ENCODE data around the gene GNRHR.
"Not testable (repeated sequence)": the region's sequence is repeated elsewhere in the genome, so short reads cannot be mapped to it uniquely, and the experiment has no call there.

The GNRHR gene, protein sequence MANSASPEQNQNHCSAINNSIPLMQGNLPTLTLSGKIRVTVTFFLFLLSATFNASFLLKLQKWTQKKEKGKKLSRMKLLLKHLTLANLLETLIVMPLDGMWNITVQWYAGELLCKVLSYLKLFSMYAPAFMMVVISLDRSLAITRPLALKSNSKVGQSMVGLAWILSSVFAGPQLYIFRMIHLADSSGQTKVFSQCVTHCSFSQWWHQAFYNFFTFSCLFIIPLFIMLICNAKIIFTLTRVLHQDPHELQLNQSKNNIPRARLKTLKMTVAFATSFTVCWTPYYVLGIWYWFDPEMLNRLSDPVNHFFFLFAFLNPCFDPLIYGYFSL

DNA sequence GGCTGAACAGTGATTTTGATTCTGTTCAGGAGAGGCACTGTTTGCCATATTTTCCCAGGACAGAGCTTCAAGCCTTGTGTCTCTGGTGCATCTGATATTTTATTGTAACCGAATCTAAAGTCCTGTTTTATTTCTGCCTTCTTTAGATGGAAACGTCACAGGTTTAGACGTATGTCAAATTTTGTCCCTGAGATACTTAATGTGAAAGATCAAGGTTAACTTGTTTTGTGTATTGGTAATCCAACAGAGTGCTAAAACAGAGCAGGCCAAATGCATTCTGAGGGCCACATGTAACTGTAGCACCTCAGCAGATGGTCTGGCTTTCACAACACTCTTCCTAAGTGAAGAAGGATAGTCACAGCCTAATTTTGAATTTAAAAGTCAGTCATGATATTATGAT lies at the start of gene GNRHR:
TSS of gene GNRHR (minus strand) at position 101 of the 400 bp plus-strand sequence. CDS start at position 48, 53 bp downstream.
- no peak for DNase-seq

DNA sequence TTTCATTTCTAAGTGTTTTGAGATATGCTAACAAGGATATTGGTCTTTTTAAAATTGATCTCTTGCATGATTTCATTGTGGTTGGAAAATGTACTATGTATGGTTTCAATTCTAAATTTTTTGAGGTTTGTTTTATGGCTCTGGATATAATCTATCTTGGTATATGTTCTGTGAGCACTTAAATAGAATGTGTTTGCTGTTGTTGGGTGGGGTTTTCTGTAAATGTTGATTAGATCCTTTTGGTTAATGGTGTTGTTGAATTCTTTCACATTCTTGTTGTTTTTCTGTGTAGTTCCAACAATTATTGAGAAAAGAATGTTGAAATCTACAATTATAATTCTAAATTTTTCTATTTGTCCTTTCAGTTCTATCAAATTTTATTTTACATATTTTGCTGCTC lies 42.6 kb upstream of the GNRHR start:
- no peak for DNase-seq

DNA sequence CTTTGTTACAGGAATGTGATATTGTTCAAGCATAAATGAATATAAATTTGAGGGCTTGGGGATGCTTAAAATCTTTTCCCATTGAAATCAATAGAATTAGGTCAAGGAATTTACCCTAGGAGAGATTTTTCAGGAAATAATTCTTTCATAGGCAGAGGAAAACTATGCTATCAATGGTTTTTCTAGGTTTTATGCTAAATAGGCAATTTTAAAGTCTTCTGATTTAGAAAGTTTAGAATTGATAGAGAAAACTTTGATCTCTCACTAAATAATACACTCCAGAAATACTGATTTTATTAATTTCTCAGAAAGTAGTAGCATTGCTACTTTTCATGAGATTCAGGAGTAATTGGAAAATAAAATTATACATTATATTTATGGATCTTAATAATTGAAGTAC lies 36.5 kb upstream of the GNRHR start:
- no peak for DNase-seq

DNA sequence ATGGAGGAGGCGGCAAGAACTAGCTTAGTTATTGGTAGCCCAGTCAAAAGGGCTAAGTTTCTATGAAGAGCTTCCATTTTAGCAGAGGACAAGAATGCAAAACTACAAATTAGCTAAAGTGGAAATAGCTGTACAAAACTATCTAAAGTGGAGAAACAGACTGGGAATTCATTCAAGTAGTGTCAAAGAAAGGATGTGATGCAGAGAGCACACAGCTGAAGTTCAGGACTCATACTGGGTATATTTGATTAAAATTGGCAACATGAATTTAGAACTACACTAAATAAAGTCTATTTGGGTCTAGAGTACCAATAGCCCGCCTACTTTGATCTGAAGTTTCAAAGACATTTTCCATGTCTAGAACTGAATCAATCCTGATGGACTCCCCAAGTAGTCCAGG lies 33.1 kb upstream of the GNRHR start:
- DNase-seq = no peak

DNA sequence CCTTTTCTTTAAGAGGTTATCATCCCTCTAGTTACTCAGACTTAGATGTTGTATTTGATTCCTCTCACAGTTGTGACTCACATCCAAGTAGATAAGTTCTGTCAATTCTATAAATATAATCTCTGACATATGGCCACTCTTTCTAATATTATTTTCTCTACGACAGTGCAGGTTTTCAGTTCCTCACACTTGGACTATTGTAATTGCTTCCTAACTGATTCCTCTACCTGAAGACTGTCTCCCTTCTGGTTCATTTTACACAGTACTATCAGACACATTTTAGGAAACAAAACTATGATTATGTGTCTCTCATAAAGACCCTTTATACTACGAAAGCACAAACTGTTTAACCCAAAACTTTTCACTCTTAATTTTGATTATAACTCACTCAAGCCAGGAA lies 31.3 kb upstream of the GNRHR start:
- no peak for DNase-seq

DNA sequence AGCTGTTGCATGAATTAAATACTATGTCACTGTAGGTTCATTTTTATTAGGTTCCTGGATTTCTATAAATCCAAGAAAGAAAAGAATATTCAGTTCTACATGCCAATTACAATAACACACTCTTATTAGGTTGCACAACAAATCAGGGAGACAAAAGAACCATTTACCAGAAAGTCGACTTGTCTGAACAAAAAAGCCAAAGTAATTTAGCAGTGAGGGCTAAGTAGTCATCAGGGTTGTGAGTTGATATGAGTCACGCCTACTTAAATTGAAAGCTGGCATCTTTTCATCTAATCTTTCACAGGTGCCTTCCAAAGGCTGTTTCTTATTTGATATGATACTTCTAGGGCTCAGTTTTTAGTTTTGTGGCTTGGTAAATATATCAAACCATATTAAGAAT lies 25.4 kb upstream of the GNRHR start:
- no peak for DNase-seq

DNA sequence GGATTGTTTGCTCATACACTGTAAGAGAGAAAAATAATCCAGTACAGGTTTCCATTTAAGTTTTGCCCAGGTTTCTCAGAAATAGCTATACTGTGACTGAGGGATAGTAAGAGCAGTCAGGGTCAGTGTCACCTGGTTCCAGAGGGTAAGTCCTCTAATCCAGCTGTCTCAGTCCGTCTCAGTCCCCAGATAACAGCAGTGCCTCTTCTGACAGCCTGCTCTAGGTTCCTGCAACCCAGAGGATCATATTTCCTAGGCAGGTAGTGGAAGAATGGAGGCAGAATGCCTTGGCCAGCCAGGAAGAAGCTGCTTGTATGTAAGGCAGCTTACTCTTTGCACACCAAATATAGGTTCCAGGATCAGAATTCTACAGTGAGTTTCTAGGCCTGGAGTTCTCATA lies 22.6 kb upstream of the GNRHR start:
- no peak for DNase-seq

DNA sequence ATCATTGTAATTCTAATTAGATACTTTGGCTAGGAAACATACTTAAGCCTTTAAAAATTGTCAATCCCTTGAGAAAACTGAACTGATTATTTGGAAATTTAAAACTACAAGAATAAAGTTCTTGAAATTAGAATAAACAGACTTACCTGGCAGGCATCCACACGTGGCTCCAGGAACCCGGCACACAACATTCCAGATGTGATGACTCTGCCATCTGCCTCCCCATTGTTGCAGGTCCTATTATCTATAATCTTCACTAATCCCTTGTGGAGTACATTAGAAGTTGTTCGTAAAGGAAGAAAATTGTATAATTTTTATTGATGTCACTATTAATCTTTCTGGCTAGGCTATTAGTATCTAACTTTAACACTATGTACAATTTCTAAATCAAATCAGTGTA lies 16.2 kb upstream of the GNRHR start:
- no peak for DNase-seq

DNA sequence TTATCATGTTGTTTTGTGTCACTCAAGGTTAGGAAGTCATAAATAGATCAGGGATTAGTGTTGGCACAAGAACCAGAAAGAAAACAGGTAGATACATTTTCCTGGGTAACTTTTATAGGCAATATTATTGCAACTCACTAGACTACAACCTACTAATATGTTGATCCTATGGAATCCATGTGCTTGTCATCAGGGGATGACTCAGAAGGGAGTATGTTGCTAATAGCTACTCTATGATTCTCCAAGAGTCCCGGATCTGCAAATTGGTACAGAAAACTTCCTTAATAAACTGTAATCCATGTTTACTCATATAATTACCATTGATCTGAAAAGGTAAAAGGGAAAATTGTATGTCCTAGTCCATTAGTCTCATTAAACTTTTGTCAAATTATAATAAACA lies 11.7 kb upstream of the GNRHR start:
- no peak for DNase-seq

DNA sequence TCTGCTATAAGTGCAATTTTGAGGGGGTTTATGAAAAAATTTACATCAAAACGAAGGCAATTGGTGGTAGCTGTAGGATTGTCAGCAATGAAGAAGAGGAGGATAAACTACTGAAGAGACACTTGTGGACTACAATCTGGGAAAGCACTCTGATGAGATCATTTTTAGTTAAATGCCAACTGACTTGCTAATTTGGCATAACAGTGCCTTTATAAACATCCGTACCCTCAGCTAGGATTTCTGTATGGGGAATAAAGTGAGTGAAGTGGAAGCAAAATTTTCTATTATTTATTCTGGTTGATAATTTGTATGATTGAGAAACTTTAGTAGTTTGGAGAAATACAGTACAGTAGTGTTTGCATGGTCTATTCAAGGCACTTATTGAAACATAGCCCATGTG lies 11.2 kb upstream of the GNRHR start:
- DNase-seq = no peak

DNA sequence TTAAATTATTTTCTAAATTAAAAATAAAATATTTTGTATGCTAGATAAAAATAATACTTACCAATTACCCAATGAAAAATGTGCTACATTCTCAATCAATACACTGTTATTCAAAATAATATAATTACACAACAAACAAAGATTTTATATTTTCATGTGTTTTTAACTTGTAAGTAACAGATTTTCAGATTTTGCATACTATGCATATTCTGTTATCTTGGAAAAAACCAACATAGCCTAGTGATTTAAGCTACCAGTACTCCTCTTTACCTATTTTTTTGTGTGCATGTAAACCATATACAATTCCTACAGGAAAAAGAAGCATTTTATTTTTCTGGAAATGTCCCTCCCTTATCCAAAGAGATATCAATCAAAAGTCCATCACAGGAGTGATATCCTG lies 10.0 kb upstream of the GNRHR start:
- DNase-seq = no peak

DNA sequence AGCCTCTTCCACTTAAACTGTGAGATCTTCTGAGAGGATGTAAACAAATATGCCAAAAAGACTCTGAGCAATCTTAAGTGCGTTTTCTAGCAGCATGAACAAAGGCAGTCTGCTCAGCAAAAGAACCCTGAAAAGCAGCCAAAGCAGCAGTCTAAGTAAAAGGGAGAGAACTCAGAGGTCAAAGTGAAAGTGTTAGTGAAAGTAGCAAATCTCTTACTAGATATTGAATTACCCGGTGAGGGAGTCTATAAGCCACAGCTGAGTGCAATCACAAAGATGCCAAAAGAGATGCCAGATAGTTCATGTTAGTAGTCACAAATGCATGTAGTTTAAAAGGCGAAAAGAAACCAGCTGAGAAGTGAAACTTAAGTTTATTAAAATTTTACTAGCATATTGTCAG lies 7.9 kb upstream of the GNRHR start:
- no peak for DNase-seq

DNA sequence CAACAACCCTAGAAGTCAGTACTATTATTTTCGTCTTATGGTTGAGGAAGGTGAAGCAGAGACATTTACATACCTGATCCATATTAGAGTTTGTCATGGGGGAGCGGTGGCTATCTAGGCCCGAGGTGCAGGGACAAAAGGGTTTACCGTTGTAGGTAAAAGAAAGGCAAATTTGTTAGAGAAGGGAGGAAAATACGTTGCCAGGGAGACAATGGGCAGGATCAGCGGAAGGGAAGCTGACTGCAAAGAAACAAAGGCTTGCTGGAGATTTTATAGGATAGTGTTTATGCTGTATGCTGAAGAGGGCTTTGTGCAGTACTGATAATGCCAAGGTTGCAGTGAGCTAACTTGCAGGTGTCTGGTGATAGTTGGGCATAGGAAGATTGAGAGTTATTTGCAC lies 2.8 kb upstream of the GNRHR start:
- not testable (repeated sequence) for DNase-seq

DNA sequence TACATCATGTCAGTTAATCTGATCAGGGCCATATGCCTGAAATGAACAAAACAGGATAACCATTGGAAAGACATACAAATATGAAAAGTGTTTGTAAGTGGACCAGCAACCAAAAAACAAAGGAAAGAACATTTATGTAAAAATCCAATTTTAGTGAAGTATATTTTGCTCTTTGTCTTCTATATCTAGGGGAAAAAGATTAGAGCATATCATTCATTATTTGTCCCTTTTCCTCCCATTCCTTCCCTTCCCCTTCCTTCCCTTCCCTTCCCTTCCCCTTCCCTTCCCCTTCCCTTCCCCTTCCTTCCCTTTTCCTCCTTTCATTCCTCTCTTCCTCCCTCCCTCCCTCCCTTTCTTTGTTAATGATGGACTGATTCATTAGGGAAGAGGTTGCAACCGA lies 1.8 kb upstream of the GNRHR start:
- DNase-seq = no peak

DNA sequence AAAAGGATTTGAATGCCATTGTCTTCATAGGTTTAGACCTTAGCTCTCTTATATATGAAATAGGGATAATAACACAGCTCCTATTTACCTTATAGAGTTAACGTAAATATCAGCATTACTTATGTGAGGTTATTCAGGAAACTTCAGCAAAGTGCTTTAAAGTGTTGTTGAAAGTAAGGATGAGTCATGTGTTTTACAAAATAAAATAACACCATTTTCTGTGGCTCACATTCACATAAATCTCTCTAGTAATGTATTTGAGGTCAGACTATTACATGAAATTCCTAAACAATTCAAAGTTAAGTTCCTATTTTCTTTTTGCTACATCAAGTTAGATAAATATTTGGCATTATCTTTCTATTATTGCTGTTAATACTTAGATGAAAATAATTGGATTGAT lies 2.9 kb downstream of the GNRHR start:
- DNase-seq = no peak

DNA sequence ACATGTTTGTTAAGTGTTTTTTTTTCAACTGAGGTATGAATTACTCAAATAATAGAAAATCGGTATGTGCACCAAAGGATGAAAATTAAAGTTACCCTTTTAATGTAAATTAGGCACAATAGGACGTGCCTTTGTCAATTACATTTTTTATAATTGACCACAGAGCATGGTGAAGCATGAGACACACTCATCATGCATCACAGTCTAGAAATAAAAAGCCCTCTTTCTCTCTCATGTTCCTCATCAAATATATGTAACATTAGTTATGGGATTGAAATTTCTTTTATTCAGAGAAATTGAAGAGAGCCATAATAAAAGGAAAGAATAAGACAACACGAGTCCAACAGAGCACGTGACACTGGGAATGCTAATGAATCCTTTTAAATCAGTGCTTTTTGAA lies 3.5 kb downstream of the GNRHR start:
- DNase-seq = no peak

DNA sequence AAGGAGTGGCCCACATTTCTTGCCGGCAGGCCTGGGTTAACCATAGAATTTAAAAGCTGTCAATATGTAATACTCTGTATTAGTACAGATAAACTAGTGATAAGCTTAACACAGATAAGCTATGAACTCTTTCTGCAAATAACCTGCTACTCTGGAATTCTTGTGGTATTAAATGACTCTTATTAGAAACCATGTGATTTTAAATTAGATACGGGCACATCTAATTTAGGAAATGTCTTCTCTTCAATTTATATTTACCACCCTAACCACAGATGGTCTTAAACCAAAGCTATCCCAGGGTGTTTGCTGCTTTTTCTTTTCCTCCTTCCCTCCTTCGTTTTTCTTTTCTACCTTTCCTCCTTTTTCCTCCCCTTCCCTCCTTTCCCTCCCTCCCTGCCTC lies 4.9 kb downstream of the GNRHR start:
- DNase-seq = no peak

DNA sequence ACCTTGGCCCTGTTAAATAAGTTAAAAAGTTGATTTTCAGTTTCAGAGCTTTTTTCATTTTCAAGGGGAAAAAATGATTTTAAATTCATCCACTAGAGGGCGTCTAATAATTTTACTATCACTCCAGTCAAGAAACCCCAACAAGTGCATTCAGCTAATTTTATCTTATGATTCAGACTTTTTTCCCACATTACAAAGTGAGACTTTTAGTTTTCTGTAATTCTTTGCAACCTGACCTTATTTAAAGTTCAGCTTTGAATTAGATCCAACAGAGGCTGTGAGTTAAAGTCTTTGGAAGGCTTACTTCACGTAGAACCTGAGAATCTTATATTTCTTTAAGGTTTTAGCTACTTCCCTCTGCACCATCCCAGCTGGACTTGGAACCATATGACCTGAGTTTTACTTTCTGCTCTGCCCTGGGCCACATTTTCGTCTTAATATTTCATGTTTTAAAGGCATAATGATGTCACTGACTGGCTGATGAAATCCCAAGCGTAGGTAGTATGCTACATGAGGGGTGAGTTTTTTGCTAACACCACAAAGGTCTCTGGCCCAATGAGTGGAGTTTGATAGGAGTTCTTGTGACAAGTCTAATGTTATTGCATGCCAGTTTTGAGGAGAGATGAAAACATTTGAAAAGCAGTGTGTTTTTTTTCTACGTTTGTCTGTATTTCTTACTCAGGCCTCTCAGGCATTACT lies 7.2 kb downstream of the GNRHR start:
- DNase-seq = peak; percentile 15 to 51

DNA sequence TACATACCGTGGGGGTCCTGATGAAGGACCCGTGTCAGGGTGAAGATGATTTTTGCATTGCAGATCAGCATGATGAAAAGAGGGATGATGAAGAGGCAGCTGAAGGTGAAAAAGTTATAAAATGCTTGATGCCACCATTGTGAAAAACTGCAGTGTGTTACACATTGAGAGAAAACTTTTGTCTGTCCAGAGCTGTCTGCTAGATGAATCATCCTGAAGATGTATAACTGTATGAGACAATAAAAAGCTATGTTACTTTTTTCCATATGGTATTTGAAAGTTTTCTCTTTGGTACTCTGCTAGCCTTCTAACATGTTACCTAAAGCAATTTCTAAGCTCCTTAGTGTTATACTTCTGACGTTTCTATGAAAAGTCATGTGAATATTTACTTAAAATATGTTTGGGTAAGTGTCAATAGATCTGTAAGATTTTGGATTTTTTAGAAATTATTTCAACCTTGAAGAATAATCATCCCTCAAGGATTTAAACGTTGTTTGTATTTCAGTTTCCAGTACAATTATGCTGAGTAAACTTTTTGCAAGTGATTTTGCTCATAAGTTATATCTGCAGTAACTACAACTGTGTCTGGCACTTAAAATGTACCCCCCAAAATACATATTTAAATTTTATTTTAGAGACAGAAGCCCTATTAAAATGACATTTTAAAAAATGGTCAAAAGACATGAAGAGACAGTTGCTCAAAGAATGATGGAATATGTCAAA lies 9.5 kb downstream of the GNRHR start:
- no peak for DNase-seq

DNA sequence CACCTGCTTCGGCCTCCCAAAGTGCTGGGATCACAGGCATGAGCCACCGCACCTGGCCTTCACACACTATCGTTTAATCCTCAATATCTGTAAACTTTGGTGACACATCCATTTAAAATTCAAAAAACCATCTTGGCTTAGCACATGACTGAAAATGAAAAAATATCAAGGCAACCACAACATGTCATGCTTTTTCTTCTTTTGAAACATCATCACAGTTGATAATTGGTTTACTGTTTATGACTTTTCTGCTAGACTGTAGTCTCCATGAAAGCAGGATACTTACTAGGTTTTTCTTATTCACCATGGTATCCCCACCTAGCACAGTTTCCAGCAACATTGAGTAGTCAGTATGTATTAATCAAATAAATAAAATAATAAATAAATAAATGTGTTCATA lies 11.0 kb downstream of the GNRHR start:
- no peak for DNase-seq

DNA sequence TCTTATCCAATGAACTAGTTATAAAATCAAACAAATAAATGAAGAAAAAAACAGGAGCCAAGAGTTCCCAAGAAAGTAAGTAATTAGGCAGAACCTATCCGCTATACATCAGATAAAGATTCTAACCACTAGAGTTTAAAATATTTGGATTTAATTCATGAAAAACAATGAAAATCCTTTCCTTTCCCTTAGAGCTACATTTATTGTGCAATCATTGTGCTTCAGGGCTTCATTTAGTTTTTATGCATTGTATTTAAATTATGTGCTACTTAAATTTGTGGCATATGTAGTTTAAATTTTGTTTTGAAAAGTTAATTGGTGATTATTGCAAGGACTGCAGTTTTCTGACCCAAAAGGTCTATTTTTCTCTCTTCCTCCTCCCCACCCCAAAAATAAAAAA lies 17.9 kb downstream of the GNRHR start:
- no peak for DNase-seq

DNA sequence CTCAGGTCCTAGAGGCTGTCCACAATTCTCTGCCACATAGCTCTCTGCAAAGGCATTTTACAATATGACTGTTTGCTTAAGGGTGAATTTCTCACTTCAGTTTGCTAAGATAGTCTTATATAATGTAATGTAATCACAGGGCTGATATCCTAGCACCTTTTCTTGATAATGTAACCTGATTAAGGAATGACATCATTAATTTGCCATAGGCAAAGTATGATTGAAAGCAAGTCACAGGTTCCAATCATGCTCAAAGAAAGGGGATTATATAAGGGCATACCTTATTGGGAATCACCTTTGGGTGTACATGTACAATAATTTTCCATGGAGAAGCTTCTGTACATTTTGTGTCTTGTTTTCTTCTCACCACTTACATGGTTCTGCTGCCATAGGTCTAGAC lies 18.9 kb downstream of the GNRHR start:
- no peak for DNase-seq

DNA sequence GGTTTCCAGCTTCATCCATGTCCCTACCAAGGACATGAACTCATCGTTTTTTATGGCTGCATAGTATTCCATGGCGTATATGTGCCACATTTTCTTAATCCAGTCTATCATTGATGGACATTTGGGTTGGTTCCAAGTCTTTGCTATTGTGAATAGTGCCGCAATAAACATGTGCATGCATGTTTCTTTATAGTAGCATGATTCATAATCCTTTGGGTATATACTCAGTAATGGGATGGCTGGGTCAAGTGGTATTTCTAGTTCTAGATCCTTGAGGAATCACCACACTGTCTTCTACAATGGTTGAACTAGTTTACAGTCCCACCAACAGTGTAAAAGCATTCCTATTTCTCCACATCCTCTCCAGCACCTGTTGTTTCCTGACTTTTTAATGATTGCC lies 23.7 kb downstream of the GNRHR start:
- not testable (repeated sequence) for DNase-seq

All from NCI-H446 (cell line).